HG02973 (cell line): ENCODE data around the gene DNAH8.

Experiments
- ATAC-seq: cut with Tn5 transposase; IDR thresholded peaks from one replicate; pipeline ENCODE4 v1.9.1; 2021; ENCODE audit warnings: moderate library complexity; ENCODE audit not compliant: unreplicated experiment

The DNAH8 gene, protein sequence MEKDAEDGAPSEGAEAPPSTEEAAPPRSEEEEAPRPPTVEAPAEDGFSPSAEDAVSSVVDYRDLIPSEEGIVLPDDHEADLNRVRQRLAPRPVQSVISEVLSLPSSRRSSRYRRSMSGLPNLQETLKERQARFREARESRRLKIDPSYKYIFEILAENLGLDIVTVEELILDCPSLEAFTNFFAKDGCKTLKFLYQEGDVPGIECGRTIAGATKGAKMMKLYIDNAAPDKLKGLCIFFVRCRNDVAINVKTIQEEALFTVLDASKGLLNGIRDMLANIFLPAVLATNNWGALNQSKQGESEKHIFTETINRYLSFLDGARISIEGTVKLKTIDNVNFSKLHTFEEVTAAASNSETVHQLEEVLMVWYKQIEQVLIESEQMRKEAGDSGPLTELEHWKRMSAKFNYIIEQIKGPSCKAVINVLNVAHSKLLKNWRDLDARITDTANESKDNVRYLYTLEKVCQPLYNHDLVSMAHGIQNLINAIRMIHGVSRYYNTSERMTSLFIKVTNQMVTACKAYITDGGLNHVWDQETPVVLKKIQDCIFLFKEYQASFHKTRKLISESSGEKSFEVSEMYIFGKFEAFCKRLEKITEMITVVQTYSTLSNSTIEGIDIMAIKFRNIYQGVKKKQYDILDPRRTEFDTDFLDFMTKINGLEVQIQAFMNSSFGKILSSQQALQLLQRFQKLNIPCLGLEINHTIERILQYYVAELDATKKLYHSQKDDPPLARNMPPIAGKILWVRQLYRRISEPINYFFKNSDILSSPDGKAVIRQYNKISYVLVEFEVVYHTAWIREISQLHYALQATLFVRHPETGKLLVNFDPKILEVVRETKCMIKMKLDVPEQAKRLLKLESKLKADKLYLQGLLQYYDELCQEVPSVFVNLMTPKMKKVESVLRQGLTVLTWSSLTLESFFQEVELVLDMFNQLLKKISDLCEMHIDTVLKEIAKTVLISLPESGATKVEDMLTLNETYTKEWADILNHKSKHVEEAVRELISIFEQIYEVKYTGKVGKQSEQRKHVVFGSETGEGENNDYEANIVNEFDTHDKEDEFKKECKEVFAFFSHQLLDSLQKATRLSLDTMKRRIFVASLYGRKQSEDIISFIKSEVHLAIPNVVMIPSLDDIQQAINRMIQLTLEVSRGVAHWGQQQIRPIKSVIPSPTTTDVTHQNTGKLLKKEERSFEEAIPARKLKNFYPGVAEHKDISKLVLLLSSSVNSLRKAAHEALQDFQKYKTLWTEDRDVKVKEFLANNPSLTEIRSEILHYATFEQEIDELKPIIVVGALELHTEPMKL (N-terminal part only)

DNA sequence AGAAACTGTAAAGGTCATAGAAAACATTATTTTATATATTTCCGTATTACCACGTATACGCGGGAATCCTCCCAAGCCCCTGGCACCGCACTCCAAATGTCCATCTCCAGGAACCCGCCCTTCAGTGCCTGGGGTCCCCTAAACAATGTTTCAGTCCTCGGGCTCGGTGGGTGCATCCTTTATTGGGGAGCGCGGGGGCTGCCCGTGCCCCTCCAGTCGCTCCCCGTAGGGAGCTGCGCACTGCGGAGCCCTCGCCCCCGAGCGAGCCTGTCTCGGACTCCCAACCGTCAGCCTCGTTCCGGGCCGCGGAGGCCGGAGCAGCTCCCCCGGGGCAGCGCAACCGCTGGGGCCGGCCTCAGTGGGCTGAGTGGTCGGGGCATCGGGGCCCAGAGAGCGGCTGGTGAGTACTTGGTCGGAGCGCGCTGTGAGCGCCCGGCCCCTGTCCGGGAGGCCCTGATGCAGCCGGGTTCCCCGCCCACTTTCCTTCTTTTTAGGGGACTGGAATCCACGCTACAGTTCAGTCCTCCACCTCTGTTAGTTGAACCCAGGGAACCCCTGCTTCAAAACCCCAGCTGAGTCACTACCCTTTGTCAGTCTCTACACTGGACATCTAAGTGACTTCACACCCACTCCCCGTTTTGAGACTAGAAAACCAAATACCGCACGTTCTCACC lies at the start of gene DNAH8:
Gene DNAH8, plus strand, starts transcription at position 296 of the 674 bp plus-strand sequence. CDS start 7,499 bp downstream, outside the sequence.
- ATAC-seq, result no peak

DNA sequence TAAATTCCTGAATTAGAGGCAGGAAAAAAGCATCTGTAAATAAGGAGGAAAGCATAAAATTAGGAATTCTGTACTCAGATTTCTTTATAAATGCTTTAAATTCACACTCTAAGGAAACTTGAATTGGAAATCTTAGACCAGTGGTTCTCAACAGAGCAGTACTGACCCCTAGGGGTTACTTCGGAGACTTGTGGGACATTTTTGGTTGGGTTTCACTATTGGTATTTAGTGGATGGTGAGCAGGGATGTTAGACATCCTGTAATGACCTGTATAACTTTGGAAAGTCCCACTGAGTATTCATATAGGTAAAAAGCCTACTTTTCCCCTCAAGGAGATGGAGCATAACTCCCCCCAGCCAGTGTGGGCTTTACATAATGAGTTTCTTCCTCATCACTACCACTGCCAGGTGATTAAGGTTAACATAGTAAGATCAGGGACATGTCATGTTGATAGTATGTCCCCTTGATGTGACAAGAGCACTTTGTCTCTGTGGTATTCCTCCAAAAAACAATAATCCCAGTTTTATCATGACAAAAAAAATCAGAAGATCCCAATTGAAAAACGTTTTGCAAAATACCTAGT lies 43.1 kb upstream of the DNAH8 start:
- peak; percentile 81 for ATAC-seq

DNA sequence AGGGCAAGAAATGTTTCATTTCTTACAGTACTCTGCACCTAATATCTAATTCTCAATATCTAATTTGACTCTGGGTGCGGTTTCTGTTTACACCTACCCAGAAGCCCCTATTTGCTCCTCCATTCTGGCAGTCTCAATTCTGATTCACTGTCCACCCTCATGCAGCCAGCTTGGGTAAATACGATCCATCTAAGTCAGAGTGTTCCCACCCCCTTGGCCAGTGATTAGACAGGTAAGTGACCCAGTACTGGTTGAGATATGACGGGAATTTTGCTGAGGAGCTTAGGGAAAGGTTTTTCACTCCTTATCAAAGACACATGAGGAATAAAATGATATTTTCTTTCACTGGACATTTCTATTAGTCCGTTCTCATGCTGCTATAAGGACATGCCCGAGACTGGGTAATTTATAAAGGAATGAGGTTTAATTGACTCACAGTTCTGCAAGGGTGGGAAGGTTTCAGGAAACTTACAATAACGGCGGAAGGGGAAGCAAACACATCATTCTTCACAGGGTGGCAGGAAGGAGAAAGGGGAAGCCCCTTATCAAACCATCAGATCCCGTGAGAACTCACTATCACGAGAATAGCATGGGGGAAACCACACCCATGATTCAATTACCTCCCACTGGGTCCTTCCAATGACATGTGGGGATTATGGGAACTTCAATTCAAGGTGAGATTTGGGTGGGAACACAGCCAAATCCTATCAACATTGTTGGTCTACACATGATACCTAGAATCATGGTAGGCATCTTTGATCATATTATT lies 41.5 kb upstream of the DNAH8 start:
- ATAC-seq, result no peak

DNA sequence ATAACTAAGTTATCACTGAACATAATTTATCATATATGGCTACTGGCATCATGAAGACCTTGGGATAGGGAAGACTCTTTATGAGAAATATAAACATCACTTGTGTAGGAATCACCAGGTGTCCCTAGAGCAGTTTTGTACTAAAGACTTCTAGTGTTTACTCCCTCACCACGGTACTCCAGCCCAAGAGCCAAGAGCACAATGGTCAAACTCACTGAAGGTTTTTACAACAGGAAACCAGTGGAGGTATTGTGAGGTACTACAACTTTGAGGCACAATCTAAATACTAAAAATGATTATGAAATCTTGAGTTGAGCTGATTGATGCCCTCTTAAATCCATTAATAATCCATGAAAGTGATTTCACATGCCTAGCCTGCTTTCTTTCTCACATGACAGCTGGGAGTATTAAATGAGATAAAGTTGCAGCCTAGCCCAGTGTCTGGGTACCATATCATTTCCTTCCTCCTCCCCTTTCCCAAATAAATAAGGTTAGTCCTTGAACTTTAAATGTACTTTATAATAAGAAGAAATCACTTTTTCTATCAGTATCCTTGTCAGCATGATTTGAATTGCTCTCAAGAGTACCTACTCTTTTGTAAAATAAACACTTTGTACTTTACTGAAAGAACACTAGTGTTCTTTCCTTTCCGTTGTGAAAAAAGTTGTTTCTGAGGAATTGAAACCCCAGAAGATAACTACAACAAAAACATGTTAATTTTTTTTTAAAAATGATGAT lies 38.7 kb upstream of the DNAH8 start:
- ATAC-seq, result no peak

DNA sequence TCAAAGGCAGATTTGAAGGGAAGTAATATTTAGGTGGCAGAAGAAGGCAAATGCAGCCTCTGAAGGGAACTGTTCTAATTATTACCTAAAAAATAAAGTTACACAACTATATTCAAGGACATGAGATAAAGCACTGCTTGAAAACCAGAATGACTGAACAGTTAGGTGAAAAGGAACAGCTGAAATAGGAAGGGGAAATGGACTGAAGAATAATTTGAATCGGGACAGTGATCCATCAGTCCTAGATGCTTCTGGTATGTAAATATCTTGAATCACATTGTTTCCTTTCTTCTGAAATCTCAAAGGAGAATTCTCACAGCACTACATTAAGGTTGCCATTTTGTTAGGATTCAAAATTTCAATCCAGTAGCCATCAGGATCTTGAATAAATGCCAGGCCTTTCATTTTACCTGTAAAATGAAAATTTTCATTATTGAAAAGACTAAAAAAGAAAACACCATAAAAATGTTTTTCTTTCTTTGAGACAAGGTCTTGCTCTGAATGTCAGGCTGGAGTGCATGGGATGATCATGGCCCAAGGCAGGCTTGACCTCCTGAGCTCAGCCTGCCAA lies 38.1 kb upstream of the DNAH8 start:
- no peak for ATAC-seq

DNA sequence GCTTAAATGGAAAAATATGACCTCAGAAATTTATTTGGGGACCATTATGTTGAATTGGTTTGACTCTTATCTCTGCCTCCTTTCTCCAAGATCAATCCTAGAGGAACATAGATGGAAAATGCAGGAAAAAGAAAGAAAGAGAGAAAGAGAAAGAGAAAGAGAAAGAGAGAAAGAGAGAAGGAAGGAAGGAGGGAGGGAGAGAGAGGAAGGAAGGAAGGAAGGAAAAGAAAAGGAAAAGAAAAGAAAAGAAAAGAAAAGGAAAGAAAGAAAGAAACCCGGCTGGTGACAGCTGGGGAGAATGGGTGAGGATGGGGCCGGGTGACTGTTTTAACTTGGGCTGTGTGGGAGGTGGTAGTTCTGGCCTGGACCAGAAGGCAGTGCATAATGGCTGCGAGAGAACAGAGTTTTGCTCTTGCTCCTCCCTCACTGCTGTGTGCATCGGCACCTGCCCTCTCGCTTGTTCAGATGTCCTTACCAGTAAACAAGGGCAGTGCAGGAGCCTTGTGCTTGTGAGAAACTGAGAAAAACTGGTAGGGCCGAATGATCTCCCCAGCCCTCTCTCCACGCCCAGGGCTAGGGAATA lies 36.8 kb upstream of the DNAH8 start:
- no peak for ATAC-seq

DNA sequence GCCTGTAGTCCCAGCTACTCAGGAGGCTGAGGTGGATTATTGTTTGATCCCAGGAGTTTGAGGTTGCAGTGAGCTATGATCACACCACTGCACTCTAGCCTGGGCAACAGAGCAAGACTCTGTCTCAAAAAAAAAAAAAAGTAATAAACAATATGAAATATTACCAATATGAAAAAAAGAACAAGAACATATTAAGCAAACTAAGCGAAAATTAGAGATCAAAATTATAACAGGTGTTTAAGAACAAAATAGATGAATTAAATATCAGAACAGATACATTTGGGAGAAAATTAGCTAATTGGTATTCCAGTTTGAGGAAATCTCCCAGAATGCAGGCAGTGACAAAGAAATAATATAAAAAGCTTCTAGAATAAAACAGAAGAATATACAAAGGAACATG lies 35.4 kb upstream of the DNAH8 start:
- ATAC-seq, result no peak

DNA sequence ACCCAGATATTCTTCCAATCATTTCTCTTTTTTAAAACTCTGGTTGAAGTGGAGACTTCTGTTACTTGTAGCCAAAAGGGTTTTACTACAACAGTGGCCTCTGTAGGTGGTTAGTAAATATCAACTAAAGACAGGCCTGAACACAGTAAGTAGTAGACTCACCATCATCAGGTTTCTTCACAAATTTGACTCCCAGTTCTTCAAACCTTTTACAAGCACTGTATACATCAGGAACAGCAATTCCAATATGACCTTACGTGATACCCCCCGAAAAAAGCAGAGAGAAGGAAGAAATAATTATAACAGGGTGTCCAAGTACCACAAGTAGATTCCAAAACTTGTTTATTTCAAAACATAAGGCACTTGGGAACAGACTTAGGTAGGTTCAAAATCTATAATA lies 33.3 kb upstream of the DNAH8 start:
- no peak for ATAC-seq

DNA sequence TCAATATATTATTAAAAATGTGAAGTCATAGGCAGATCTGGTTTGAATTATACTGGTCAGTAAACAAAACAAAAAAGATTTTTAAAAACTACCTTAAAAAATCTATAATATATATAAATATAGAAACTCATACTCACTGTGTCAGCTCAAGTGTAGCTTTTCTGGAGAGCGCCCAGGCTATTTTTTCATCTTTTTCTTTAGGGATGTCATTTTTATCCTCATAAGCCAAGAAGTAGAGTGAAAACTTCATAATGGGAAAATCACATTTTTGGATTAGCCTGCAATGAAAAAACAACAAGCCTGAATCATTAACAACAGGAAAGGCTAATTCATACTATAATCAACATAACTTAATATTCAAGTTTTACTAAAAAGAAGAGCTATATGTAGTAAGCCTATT lies 30.9 kb upstream of the DNAH8 start:
- ATAC-seq, result no peak

DNA sequence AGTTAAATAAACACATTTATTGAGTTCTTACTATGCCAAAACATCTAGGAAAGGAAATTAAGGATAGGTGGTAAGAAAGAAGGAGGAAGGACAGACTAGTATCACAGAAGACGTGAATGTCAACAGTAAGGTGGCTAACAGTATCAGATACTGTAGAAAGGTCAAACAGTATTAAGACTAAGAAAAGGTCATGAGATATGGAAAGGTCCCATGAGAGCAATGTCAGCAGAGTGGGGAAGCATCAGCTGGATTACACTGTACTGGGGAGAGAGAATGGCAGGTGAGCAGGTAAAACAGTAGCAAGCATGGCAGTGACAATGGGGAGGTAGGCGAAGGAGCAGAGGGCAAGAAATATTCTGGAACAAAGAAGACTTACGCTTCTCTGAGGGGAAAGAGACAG lies 30.2 kb upstream of the DNAH8 start:
- no peak for ATAC-seq

DNA sequence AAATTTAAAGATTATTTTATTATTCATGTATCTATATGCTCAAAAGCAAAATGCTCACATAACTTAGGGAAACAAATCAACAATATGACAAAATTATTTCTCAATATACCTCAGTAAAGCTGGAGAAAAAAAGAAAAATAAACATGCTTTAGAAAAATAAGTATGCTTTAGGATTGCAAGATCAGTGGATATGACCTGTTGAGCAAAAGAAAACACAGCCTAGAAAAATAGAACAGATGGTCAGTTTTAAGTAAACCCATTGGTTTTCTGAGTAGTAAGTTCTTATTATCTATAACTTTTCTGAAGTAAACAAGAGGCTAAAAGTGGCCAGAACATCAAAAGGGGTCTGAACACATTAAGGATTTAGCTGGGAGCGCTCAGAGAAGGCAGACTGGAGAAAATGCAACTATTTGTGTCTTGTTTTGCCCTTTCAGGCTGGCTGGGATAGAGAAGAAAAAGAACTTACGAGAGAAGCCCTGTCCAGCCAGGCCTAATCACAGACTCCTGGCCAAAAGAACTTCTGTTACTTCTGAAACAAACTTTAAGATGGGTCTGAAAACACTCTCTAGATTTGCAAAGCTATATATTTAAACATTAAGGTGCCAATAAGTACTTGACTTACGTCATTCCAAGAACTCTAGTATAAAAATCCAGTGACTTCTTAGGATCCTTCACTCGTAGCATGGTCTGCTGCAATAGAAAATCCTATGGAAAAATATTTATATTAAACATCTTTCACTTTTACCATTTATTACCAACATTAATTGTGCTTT lies 28.7 kb upstream of the DNAH8 start:
- no peak for ATAC-seq

DNA sequence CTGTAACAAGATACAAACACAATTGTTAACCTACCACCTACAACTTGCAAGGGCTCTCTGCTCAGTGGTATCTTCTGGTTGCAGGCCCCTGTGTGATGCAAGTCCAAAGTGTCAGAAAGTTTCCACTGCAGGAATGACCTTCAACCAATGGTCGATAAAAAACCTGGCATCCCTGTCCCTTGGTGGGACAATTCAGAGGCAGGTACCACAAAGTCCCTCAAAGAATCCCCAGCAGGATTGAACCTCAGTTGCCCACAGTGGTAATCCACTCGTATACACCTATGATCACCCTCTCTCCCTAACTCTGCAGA lies 28.1 kb upstream of the DNAH8 start:
- ATAC-seq, result no peak

DNA sequence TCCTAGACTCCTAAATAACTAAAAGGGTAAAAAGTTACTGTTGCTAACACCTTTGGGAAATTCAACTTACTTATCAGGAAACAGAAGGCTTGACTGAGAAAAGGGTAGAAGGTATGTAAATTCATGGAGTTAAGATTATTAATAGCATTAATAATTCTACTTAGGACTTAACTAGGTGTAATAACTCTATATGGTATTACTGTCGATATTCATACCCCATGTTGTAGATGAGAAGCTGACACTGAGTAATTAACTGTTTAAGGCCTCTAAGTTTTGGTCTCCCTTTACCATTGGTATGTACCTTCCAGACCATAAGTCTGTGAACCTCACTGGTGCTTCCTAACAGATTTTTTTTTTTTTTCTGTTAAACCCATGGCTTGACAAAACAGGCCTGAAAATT lies 27.6 kb upstream of the DNAH8 start:
- no peak for ATAC-seq

DNA sequence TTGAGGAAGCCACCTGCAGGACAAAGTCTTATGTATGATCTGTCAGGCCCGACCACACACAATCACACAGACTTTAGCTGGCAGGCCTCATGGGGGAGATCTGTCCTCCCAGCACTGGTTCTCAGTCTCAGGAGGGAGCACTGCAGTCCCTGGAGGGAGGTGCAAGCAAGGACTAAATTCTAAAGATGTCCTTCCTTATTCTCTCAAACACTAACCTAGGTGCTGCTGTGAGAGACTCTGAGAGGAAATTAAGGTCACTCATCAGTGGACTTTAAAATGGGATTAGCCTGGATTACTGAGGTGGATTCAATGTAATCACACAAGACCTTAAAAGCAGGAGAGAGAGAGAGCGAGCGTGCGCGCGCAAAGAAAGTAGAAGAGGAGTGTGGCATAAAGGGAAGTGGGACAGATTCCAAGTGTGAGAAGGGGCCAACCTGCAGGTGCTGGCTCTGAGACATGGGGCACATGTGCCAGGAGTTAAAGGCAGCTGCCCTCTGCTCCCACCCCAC lies 26.5 kb upstream of the DNAH8 start:
- no peak for ATAC-seq

DNA sequence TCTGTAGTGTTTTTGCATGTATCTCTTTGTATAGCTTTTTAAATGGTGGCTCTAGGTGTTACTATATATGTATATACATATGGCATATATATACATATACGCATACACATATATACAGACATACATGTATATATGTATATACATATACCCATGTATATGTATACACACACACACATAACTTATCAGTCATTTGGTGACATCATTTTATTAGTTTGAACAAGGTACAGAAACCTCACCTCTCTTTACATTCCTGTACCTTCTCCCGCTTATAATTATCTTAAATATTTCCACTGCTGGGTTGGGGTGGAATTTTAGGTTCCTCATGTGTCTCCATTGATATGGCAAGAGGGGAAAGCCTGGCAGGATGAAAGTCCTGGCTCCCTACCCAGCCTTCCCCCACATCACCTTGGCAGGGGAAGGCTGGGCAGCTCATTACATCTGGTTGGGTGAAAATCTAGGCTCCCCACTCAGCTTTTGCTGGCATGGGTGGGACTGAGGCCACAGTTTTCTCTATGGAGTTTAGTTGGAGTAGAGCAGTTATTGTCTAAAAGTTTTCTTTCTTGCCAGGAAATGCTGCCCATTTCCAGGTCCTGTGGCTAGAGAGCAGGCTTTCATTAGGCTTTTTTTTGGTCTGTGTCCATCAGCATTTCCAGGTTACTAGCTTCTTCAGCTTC lies 19.7 kb upstream of the DNAH8 start:
- ATAC-seq, result no peak

DNA sequence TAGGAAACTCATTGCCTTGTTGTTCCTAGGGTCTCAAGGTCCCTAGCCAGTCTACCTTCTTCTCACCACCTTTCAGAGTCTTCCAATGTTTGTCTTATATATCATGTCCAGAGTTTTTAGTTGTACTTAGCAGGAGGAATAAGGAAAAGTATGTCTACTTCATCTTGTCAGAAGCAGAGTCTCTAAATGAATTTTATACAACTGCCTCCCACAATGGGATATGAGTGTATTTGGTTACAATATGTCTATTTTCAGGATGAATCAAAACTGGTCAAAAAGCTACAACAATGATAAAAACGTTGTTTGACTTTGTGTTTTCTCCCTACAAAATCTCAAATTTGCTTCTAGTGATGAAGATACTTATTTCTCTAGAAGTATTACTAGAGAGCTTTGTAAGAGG lies 19.2 kb upstream of the DNAH8 start:
- ATAC-seq, result no peak

DNA sequence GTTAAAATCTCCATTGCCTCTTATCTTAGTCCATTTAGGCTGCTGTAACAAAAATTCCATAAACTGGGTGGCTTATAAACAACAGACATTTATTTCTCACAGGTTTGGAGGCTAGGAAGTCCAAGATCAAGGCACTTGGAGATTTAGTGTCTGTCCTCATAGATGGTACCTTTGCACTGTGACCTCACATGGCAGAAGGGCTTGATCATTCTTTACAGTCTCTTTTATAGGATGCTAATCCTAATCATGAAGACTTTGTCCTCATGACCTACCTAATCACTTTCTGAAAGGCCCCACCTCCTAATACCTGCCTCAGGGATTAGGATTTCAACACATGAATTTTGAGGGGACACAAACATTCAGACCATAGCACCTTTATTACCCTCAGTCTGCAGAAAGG lies 18.8 kb upstream of the DNAH8 start:
- ATAC-seq, result no peak
